ENCODE results near the gene KRT7.

KRT7 gene

DNA sequence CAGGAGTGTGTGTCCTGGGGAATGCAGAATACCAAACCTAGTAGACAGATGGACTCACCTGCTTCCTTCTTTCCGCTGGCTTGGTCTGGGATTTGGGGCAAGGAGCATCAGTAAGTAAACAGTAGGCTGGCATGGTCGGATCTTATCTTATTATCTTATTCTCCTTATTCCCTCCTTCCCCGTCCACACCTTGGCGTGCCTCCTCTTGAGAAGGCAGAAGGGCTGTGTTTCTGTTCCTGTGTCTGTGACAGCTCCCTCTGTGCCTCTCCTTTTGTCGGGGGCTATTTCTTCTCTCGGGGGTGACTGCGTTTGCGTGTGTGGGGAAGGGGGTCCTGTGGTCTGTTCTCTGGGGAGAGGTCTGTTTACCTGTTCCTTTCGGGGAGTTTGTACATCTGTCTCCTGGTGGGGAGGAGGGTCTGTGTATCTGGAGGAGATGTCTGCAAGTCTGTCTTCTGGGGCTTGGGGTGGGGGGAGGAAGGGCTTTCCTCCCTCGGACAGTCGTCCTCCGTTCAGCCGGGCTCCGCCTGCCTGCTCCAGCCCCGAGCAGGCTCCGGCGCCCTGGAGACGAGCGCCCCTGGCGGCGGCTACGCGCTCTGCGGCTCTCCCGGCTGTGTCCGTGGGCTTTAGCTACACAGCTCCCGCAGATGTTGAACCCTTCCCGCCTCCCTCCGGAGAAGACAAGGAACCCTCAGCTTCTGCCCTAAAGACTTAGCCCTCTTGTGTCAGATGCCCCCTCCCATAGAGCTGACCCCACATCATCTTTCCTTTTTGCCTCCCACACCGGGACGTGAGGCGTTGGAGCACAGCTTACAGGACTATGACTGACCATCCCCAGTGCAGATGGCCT, 45.8 kb downstream of the KRT7 start:
- H3K4me3 ChIP-seq (ENCODE audit: low read length) = no peak overlapping the region
- peak; percentile 92 for TF ChIP-seq CTCF (IDR thresholded peaks at IDR 0.05; ENCODE audit: low read depth, low read length, poor library complexity, severe bottlenecking)
- no peak for TF ChIP-seq EZH2phosphoT487 (IDR thresholded peaks at IDR 0.05; ENCODE audit: borderline replicate concordance, low read length)
- no peaks in the 10 kb centered on the region for H3K36me3 ChIP-seq (ENCODE audit: control insufficient read depth, low read length)
- H3K27ac ChIP-seq (ENCODE audit: low read depth, low read length) = no peak overlapping the region
- no peaks in the 10 kb centered on the region for H3K79me2 ChIP-seq (ENCODE audit: control insufficient read depth, low read length)
- H3K27me3 ChIP-seq (ENCODE audit: control insufficient read depth, low read length) = peaks cover 10% of the 10 kb centered on the region; the same call in 1 of the 2 replicates
- no peaks in the 10 kb centered on the region for H3K4me1 ChIP-seq (ENCODE audit: control insufficient read depth, low read length)
- H3K9me3 ChIP-seq (ENCODE audit: control insufficient read depth, insufficient read depth, low read length) = no peaks in the 10 kb centered on the region
- H4K20me1 ChIP-seq (ENCODE audit: control insufficient read depth, insufficient read depth, low read depth, low read length) = no peaks in the 10 kb centered on the region
- no peaks in the 10 kb centered on the region for H3F3A ChIP-seq (ENCODE audit: control insufficient read depth, insufficient read depth)
- no peak overlapping the region for H3K4me2 ChIP-seq (ENCODE audit: low read length)
- H3K9me2 ChIP-seq (replicated peaks; ENCODE audit: control insufficient read depth, low read length) = no peaks in the 10 kb centered on the region

GRCh38 chr12:52279422-52280318, 46.6 kb downstream of the KRT7 start:
- H4K20me1 ChIP-seq (ENCODE audit: control insufficient read depth, insufficient read depth, low read depth, low read length) = no peaks in the 10 kb centered on the region
- no peak overlapping the region for H3K27ac ChIP-seq (ENCODE audit: low read depth, low read length)
- H3K4me2 ChIP-seq (ENCODE audit: low read length) = no peak overlapping the region
- no peaks in the 10 kb centered on the region for H3K79me2 ChIP-seq (ENCODE audit: control insufficient read depth, low read length)
- no peaks in the 10 kb centered on the region for H3K4me1 ChIP-seq (ENCODE audit: control insufficient read depth, low read length)
- H3F3A ChIP-seq (ENCODE audit: control insufficient read depth, insufficient read depth) = no peaks in the 10 kb centered on the region
- no peak for TF ChIP-seq CTCF (IDR thresholded peaks at IDR 0.05; ENCODE audit: low read depth, low read length, poor library complexity, severe bottlenecking)
- no peak for TF ChIP-seq EZH2phosphoT487 (IDR thresholded peaks at IDR 0.05; ENCODE audit: borderline replicate concordance, low read length)
- no peak overlapping the region for H3K4me3 ChIP-seq (ENCODE audit: low read length)
- peaks cover 10% of the 10 kb centered on the region; the same call in 1 of the 2 replicates for H3K27me3 ChIP-seq (ENCODE audit: control insufficient read depth, low read length)
- H3K36me3 ChIP-seq (ENCODE audit: control insufficient read depth, low read length) = no peaks in the 10 kb centered on the region
- no peaks in the 10 kb centered on the region for H3K9me2 ChIP-seq (replicated peaks; ENCODE audit: control insufficient read depth, low read length)
- H3K9me3 ChIP-seq (ENCODE audit: control insufficient read depth, insufficient read depth, low read length) = no peaks in the 10 kb centered on the region

GRCh38 chr12:52280319-52280795, 47.3 kb downstream of the KRT7 start:
- TF ChIP-seq CTCF (IDR thresholded peaks at IDR 0.05; ENCODE audit: low read depth, low read length, poor library complexity, severe bottlenecking) (no peak), EZH2phosphoT487 (IDR thresholded peaks at IDR 0.05; ENCODE audit: borderline replicate concordance, low read length) (no peak)
- Histone ChIP-seq H4K20me1 (ENCODE audit: control insufficient read depth, insufficient read depth, low read depth, low read length) (no peaks in the 10 kb centered on the region), H3K27ac (ENCODE audit: low read depth, low read length) (no peak overlapping the region), H3K4me2 (ENCODE audit: low read length) (no peak overlapping the region), H3K4me3 (ENCODE audit: low read length) (no peak overlapping the region), H3K36me3 (ENCODE audit: control insufficient read depth, low read length) (no peaks in the 10 kb centered on the region), H3K9me2 (replicated peaks; ENCODE audit: control insufficient read depth, low read length) (no peaks in the 10 kb centered on the region), H3K27me3 (ENCODE audit: control insufficient read depth, low read length) (peaks cover 10% of the 10 kb centered on the region; the same call in 1 of the 2 replicates), H3F3A (ENCODE audit: control insufficient read depth, insufficient read depth) (no peaks in the 10 kb centered on the region), H3K9me3 (ENCODE audit: control insufficient read depth, insufficient read depth, low read length) (no peaks in the 10 kb centered on the region), H3K4me1 (ENCODE audit: control insufficient read depth, low read length) (no peaks in the 10 kb centered on the region), H3K79me2 (ENCODE audit: control insufficient read depth, low read length) (no peaks in the 10 kb centered on the region)
